GM12874 (cell line): Measurements from ENCODE around the gene COL9A3.

Experiments
- CTCF ChIP-seq: IDR thresholded peaks from 2 replicates; pipeline ENCODE4 v1.5.1; 2011; ENCODE audit warnings: low read depth, mild to moderate bottlenecking, control low read depth, low read length, moderate library complexity; ENCODE audit not compliant: insufficient read depth

COL9A3 gene

GRCh38 chr20:62858058-62858830, 41.4 kb downstream of the COL9A3 start:
- no peak for TF ChIP-seq CTCF

- TF ChIP-seq CTCF: no peak
Measured at GRCh38 chr20:62859721-62860120, 42.9 kb downstream of the COL9A3 start.

- TF ChIP-seq CTCF: no peak
Measured at GRCh38 chr20:62860391-62860923, 43.6 kb downstream of the COL9A3 start.

GRCh38 chr20:62860924-62861691, 44.3 kb downstream of the COL9A3 start:
- TF ChIP-seq CTCF: no peak

GRCh38 chr20:62861726-62862336, 45.0 kb downstream of the COL9A3 start, which contains the start of gene TCFL5:
Gene TCFL5 (minus strand): TSS chr20:62861822. CDS start chr20:62861670, 152 bp downstream.
- no peak for TF ChIP-seq CTCF

GRCh38 chr20:62864207-62864606, 47.4 kb downstream of the COL9A3 start:
- no peak for TF ChIP-seq CTCF
